Pancreas (tissue), 10 donors: ENCODE data around the gene CTXND1. TPM values are rescaled to one million over a fixed set of nuclear protein-coding genes. Genes with fewer than 3 reads are reported as not detected.

Experiments
- ATAC-seq, 4 donors: fragments of 200-7000 bp; cut with Tn5 transposase; one replicate each; pipeline versions ENCODE4 v1.8.0 to v1.9.1; 2020; ENCODE audit warnings: mild to moderate bottlenecking in 4 of 4, moderate library complexity in 4 of 4
- DNase-seq, 6 donors: peaks; one replicate each; pipeline ENCODE4 v3.0.0-alpha.2; 2020
- FAIRE-seq: peaks from 2 replicates; lab custom pipeline; 2012; peaks lifted over from hg19 to GRCh38; lab: Jason Lieb, UNC
- H3K27ac ChIP-seq, 4 donors: fragments of 200-600 bp; sonication (generic); 1 replicate in 3 of 4; 2 replicates in 1 of 4; pipeline versions ENCODE4 v1.5.0 to v1.8.0; 2020
- H3K27me3 ChIP-seq, 4 donors: fragments of 200-600 bp; one replicate each; pipeline ENCODE4 v1.8.0; 2021
- H3K36me3 ChIP-seq, 3 donors: fragments of 200-600 bp; sonication (generic) in 1 of 3; one replicate each; pipeline versions ENCODE4 v1.5.0 to v1.8.0; 2020 to 2021
- H3K4me1 ChIP-seq, 3 donors: fragments of 200-600 bp; one replicate each; pipeline ENCODE4 v1.8.0; 2021
- H3K4me3 ChIP-seq, 4 donors: fragments of 200-600 bp; sonication (generic) in 2 of 4; one replicate each; pipeline versions ENCODE4 v1.5.0 to v1.8.0; 2020 to 2021
- H3K9me3 ChIP-seq, 4 donors: fragments of 200-600 bp; one replicate each; pipeline ENCODE4 v1.8.0; 2021
- CTCF ChIP-seq, 4 donors: fragments of 200-600 bp; sonication (generic) in 3 of 4; IDR thresholded peaks; one replicate each; pipeline versions ENCODE4 v1.5.0 to v1.8.0; 2021; ENCODE audit warnings: antibody characterized with exemption in 4 of 4
- WGBS, 2 donors: extraction: QIAGEN DNeasy Blood & Tissue Kit; methylation state at CpG; one replicate each; pipeline ENCODE4 v1.1.7; 2013; 5-methylcytosine and 5-hydroxymethylcytosine counted together
- intact Hi-C, 3 donors: fragments of 100-400 bp; cut with DNase I; formaldehyde crosslinking; loops; one replicate each; pipeline versions ENCODE4 v1.11.1 to v1.14.2; 2022
- polyA plus RNA-seq, 2 donors: library from polyadenylated mRNA; stranded (reverse); fragments of 200-250 nt; gene quantifications; one replicate each; pipeline ENCODE4 v1.2.3, GENCODE V29; 2013
- total RNA-seq, 6 donors: library from RNA; stranded (reverse); fragmentation: NEBNext Ultra II Directional in 4 of 6; extraction: Animal tissue kit (Norgen Biotek cat#: 25700) in 4 of 6; gene quantifications; one replicate each; pipeline versions ENCODE4 v1.2.1 to v1.2.4, GENCODE V29; 2021 to 2023
- donor health status: healthy with polysubstance abuse.
- donor health status: DM: no; HTN: no; CAD: no; lungs with moderate emphysema.
- donor health status: DM: no; HTN: no; CAD: no.
- donor health status: control.
- donor health status: control.
- donor health status: Bipolar disorder and iron deficiency.
- donor health status: DM: yes; HTN: yes; CAD: no.
- donor health status: DM: no; HTN: no; CAD: no.
- donor health status: DM: no; HTN: no; CAD: no.
- donor health status: DM: yes; HTN: yes; CAD: no.

Gene CTXND1
- total and polyA plus RNA-seq, 8 donors: 0.37 to 1.4 (median 0.61) TPM

GRCh38 chr15:80171787-80172186 lies 80.2 kb downstream of the CTXND1 start:
- Histone ChIP-seq H3K27ac (no peak overlapping the region), H3K27me3 (no peaks in the 10 kb centered on the region), H3K36me3 (no peaks in the 10 kb centered on the region), H3K4me3 (no peak overlapping the region), H3K9me3 (no peaks in the 10 kb centered on the region), H3K4me1 (no peaks in the 10 kb centered on the region)
- WGBS, 2 donors: 82 to 88% methylated on average over 4 of the region's 4 CpGs
- TF ChIP-seq CTCF (IDR thresholded peaks at IDR 0.05): no peak
- no peak for FAIRE-seq
- intact Hi-C loops: no loop called here
- no peak for ATAC-seq
- no peak for DNase-seq

- no peaks in the 10 kb centered on the region for H3K27me3 ChIP-seq
- FAIRE-seq (no peak), ATAC-seq (no peak), DNase-seq (no peak)
- no peaks in the 10 kb centered on the region for H3K36me3 ChIP-seq
- TF ChIP-seq CTCF (IDR thresholded peaks at IDR 0.05): no peak
- intact Hi-C loops: no loop called here
- 80 to 86% methylated on average over 2 of the region's 2 CpGs for WGBS, 2 donors
- no peaks in the 10 kb centered on the region for H3K9me3 ChIP-seq
- no peak overlapping the region for H3K27ac ChIP-seq
- no peaks in the 10 kb centered on the region for H3K4me1 ChIP-seq
- H3K4me3 ChIP-seq: no peak overlapping the region
Observed at GRCh38 chr15:80170596-80170995, 81.4 kb downstream of the CTXND1 start.

GRCh38 chr15:80169768-80170357 lies 82.2 kb downstream of the CTXND1 start:
- Histone ChIP-seq H3K4me3 (no peak overlapping the region), H3K9me3 (no peaks in the 10 kb centered on the region), H3K27ac (no peak overlapping the region), H3K27me3 (no peaks in the 10 kb centered on the region), H3K4me1 (no peaks in the 10 kb centered on the region), H3K36me3 (no peaks in the 10 kb centered on the region)
- ATAC-seq (no peak), FAIRE-seq (no peak), DNase-seq (no peak)
- intact Hi-C loops: no loop called here
- WGBS, 2 donors: 92 to 95% methylated on average over 12 of the region's 12 CpGs
- no peak for TF ChIP-seq CTCF (IDR thresholded peaks at IDR 0.05)

GRCh38 chr15:80168421-80168820 lies 83.6 kb downstream of the CTXND1 start:
- H3K27me3 ChIP-seq: no peaks in the 10 kb centered on the region
- H3K4me3 ChIP-seq: no peak overlapping the region
- intact Hi-C loops: no loop called here
- WGBS, 2 donors: 94 to 95% methylated on average over 5 of the region's 5 CpGs
- H3K4me1 ChIP-seq: no peaks in the 10 kb centered on the region
- no peak overlapping the region for H3K27ac ChIP-seq
- TF ChIP-seq CTCF (IDR thresholded peaks at IDR 0.05): no peak
- FAIRE-seq (no peak), ATAC-seq (no peak), DNase-seq (no peak)
- no peaks in the 10 kb centered on the region for H3K9me3 ChIP-seq
- no peaks in the 10 kb centered on the region for H3K36me3 ChIP-seq

- FAIRE-seq (no peak), ATAC-seq (no peak), DNase-seq (no peak)
- intact Hi-C loops: no loop called here
- H3K27me3 ChIP-seq: no peaks in the 10 kb centered on the region
- no peak overlapping the region for H3K4me3 ChIP-seq
- WGBS, 2 donors: 89 to 92% methylated on average over 8 of the region's 8 CpGs
- no peaks in the 10 kb centered on the region for H3K9me3 ChIP-seq
- no peaks in the 10 kb centered on the region for H3K36me3 ChIP-seq
- no peak overlapping the region for H3K27ac ChIP-seq
- H3K4me1 ChIP-seq: no peaks in the 10 kb centered on the region
- TF ChIP-seq CTCF (IDR thresholded peaks at IDR 0.05): no peak
Observed at GRCh38 chr15:80167936-80168335, 84.1 kb downstream of the CTXND1 start.
